A549 treated with RU486 at 1 μM for 4 hours (cell line): ENCODE data around the gene SPOPL. TPM values are rescaled to one million over a fixed set of nuclear protein-coding genes. Genes with fewer than 3 reads are reported as not detected.

Experiments
- total RNA-seq: library from RNA; stranded (reverse); fragments of 200-300 nt; extraction: Qiagen RNA extraction; gene quantifications from 5 replicates; pipeline ENCODE4 v1.2.3, GENCODE V29; 2022; ENCODE audit warnings: low read depth

Gene SPOPL
- 6.5 to 10.3 TPM (median 8.6 TPM) in 5 replicates for total RNA-seq

GRCh38 chr2:138501425-138502254, at the start of gene SPOPL:
TSS of gene SPOPL (plus strand) at chr2:138501770. CDS start at chr2:138550217, 48,447 bp downstream.

